WERI-Rb-1 (cell line): ENCODE results near the gene TBC1D13.
"Not testable (repeated sequence)": the region's sequence is repeated elsewhere in the genome, so short reads cannot be mapped to it uniquely, and the experiment has no call there.

ENCODE experiments used
- DNase-seq: peaks from one replicate; pipeline ENCODE4 v3.0.0-alpha.2; 2020
- H3K27ac ChIP-seq: fragments of 250-450 bp; sonication (Bioruptor Pico); 2 replicates; pipeline ENCODE4 v1.5.1; 2020; ENCODE audit warnings: mild to moderate bottlenecking, moderate library complexity
- H3K27me3 ChIP-seq: fragments of 250-450 bp; sonication (Bioruptor Pico); 2 replicates; pipeline ENCODE4 v1.5.1; 2021; ENCODE audit warnings: mild to moderate bottlenecking, low read depth, moderate library complexity; ENCODE audit not compliant: insufficient read depth, severe bottlenecking
- H3K36me3 ChIP-seq: fragments of 250-450 bp; sonication (Bioruptor Pico); 2 replicates; pipeline ENCODE4 v1.5.1; 2020; ENCODE audit warnings: mild to moderate bottlenecking, moderate library complexity
- H3K4me3 ChIP-seq: 2 replicates; pipeline ENCODE4 v1.5.1; 2011; ENCODE audit warnings: low read depth, mild to moderate bottlenecking, control low read depth, low read length
- H3K9me3 ChIP-seq: fragments of 250-450 bp; sonication (Bioruptor Pico); 2 replicates; pipeline ENCODE4 v1.5.1; 2021; ENCODE audit warnings: mild to moderate bottlenecking, moderate library complexity; ENCODE audit not compliant: severe bottlenecking
- TF ChIP-seq, protein P1 (sequence below): IDR thresholded peaks from 2 replicates; pipeline ENCODE4 v1.5.1; 2011; ENCODE audit warnings: low read depth, mild to moderate bottlenecking, control low read depth, inconsistent platforms, low read length

The TBC1D13 gene

DNA sequence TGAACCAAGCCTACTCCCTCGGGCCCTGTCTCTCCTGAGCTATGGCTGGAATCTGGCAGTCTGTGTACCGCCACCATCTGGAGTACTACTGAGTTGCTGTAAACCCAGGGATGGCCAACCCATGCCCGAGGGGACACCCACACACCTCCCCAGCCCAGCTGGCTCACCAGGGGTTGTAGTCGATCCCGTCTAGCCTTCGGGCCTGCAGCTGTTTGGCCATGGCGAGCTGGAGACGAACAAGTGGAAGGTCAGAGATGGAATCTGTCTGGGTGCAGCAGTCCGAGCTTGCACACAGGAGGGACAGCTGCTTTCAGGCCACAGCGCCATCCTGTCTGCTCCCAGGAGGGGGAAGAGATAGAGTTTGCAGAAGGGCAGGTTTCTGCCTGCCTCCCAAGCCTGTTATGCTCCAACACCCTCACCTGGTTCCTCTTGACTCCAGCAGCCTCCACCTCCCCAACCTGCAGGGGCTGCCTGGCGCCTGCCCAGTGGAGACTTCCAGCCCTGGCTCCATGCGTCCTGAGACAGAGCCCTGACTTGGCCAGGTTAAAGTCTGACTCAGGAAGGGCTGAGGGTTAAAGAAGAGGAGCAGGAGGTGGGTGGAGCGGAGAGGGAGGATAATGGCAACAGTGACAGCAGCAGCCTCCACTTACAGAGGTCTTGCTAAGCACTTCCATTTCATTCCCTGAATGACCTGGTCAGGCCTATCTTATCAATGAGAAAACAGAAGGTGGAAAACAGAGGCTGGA, 58.3 kb downstream of the TBC1D13 start:
- Histone ChIP-seq H3K4me3 (no peak overlapping the region), H3K36me3 (peaks cover 4% of the 10 kb centered on the region), H3K9me3 (no peaks in the 10 kb centered on the region), H3K27ac (peak overlapping the region; percentile 56), H3K27me3 (no peaks in the 10 kb centered on the region)
- DNase-seq = peak; percentile 81
- TF ChIP-seq, protein P1, sequence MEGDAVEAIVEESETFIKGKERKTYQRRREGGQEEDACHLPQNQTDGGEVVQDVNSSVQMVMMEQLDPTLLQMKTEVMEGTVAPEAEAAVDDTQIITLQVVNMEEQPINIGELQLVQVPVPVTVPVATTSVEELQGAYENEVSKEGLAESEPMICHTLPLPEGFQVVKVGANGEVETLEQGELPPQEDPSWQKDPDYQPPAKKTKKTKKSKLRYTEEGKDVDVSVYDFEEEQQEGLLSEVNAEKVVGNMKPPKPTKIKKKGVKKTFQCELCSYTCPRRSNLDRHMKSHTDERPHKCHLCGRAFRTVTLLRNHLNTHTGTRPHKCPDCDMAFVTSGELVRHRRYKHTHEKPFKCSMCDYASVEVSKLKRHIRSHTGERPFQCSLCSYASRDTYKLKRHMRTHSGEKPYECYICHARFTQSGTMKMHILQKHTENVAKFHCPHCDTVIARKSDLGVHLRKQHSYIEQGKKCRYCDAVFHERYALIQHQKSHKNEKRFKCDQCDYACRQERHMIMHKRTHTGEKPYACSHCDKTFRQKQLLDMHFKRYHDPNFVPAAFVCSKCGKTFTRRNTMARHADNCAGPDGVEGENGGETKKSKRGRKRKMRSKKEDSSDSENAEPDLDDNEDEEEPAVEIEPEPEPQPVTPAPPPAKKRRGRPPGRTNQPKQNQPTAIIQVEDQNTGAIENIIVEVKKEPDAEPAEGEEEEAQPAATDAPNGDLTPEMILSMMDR = peak; percentile 83

GRCh38 chr9:128846680-128847030, 59.6 kb downstream of the TBC1D13 start:
- TF ChIP-seq, protein P1 = no peak
- no peak overlapping the region for H3K4me3 ChIP-seq
- H3K9me3 ChIP-seq = no peaks in the 10 kb centered on the region
- H3K27ac ChIP-seq = no peak overlapping the region
- H3K36me3 ChIP-seq = no peaks in the 10 kb centered on the region
- no peaks in the 10 kb centered on the region for H3K27me3 ChIP-seq
- no peak for DNase-seq

DNA sequence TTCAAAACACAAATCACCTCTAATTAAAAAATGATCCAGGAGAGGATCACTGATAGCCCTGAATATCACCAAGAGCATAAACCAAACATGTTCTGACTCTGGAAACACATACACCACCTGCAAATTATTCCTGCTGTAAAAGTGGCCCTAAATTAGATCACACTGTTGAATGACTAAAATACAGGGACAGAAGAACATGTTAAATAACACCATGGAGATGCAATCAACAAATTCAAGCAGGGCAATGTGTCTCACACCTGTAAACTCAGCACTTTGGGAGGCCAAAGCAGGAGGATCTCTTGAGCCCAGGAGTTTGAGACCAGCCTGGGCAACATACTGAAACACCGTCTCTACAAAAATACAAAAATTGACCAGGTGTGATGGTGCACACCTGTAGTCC, 60.8 kb downstream of the TBC1D13 start:
- no peaks in the 10 kb centered on the region for H3K27me3 ChIP-seq
- no peak overlapping the region for H3K4me3 ChIP-seq
- H3K27ac ChIP-seq = no peak overlapping the region
- H3K36me3 ChIP-seq = no peaks in the 10 kb centered on the region
- no peaks in the 10 kb centered on the region for H3K9me3 ChIP-seq
- TF ChIP-seq, protein P1 = no peak
- DNase-seq = no peak

DNA sequence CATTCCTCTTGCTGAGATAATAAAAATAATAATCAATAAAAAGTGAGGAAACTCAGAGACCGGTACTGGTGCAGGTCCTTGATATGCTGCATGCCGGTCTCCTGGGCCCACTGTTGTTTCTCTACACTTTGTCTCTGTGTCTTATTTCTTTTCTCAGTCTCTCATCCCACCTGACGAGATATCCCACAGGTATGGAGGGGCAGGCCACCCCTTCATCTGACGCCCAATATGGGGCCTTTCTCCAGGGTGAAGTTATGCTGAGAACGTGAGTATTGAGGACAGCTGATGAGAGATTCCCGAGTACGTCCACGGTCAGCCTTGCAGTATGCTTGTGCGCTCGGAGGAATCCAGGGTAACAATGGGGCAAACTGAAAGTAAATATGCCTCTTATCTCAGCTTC, 64.0 kb downstream of the TBC1D13 start:
- not testable (repeated sequence) for DNase-seq, H3K9me3 ChIP-seq, H3K36me3 ChIP-seq, H3K4me3 ChIP-seq, H3K27ac ChIP-seq, H3K27me3 ChIP-seq

GRCh38 chr9:128851779-128852600, 64.9 kb downstream of the TBC1D13 start:
- not testable (repeated sequence) for H3K4me3 ChIP-seq, H3K36me3 ChIP-seq, H3K27ac ChIP-seq, H3K9me3 ChIP-seq, H3K27me3 ChIP-seq
- TF ChIP-seq, protein P1 = peak; percentile 47; the same call in 1 of the 2 replicates
- DNase-seq = peak; percentile 66

- H3K27me3 ChIP-seq, H3K4me3 ChIP-seq, H3K36me3 ChIP-seq, DNase-seq, H3K27ac ChIP-seq, H3K9me3 ChIP-seq: not testable (repeated sequence)
These were observed 65.6 kb downstream of the TBC1D13 start for GRCh38 chr9:128852646-128853045.

- not testable (repeated sequence) for H3K9me3 ChIP-seq, DNase-seq, H3K27me3 ChIP-seq, H3K4me3 ChIP-seq, H3K36me3 ChIP-seq
- H3K27ac ChIP-seq = peak overlapping the region; percentile 69
These were observed 67.4 kb downstream of the TBC1D13 start for GRCh38 chr9:128854454-128854853.

- H3K9me3 ChIP-seq, H3K27ac ChIP-seq, H3K36me3 ChIP-seq, DNase-seq, H3K4me3 ChIP-seq, H3K27me3 ChIP-seq: not testable (repeated sequence)
These were observed 71.4 kb downstream of the TBC1D13 start for GRCh38 chr9:128858476-128858875.
